ENCODE results near the gene GPR137C.

DNA sequence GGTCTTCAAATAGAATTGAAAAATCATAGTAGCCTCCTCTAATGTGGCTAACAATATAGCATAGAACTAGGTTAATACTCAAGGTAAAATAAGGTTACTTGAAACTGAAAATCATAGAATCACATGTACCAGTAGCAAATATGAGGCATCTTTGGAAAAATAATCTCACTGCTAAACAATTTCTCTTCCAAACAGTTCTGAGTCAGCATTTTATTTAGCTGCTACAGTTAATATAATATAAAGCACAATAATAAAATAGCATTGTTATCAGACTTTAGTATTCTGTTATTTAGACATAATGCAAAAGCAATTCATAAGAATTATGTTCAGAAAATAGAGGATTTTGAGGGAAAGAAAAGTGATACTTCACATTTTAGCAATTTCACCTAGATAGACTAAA is 107.7 kb downstream of the GPR137C start:
- TF ChIP-seq GATA3 (IDR thresholded peaks at IDR 0.05; ENCODE audit: low read depth, low read length) (no peak), GATA2 (IDR thresholded peaks at IDR 0.05; ENCODE audit: low read depth, low read length) (no peak)

Measured in SH-SY5Y (cell line).